Epithelial cell of esophagus (primary cell): Measurements from ENCODE around the gene DDX60.

ENCODE experiments used
- DNase-seq: peaks from one replicate; pipeline ENCODE4 v3.0.0; 2010; ENCODE audit warnings: low read depth
- H3K4me3 ChIP-seq: 2 replicates; pipeline ENCODE4 v1.5.1; 2011; ENCODE audit warnings: mild to moderate bottlenecking, low read length, control low read depth
- CTCF ChIP-seq: IDR thresholded peaks from 2 replicates; pipeline ENCODE4 v1.5.1; 2011; ENCODE audit warnings: low read depth, mild to moderate bottlenecking, low read length, control low read depth, inconsistent platforms; ENCODE audit not compliant: insufficient read depth; ENCODE audit errors: missing control alignments

The DDX60 gene

DNA sequence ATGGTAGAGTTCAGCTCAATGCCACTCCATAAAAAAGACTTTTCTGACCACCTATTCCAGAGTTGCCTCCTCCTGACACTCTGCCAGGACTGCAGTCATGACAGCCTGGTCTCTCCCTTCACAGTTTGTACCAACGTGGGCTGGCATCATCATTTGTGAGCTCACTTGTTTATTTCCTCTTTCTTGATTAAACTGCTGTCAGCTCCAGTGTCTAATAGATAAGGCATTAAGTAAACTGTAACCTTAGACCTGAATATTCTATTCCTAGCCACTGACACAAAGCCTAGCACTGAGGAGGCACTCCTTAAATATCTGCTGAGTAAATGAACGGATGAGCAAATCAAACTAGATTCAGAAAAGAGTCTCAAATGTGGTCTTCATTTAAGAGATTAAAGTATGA, 48.7 kb downstream of the DDX60 start:
- peak; percentile 6 for DNase-seq
- no peak overlapping the region for H3K4me3 ChIP-seq
- no peak for TF ChIP-seq CTCF

GRCh38 chr4:168265327-168265726, 53.2 kb downstream of the DDX60 start:
- no peak for DNase-seq
- no peak overlapping the region for H3K4me3 ChIP-seq
- no peak for TF ChIP-seq CTCF

DNA sequence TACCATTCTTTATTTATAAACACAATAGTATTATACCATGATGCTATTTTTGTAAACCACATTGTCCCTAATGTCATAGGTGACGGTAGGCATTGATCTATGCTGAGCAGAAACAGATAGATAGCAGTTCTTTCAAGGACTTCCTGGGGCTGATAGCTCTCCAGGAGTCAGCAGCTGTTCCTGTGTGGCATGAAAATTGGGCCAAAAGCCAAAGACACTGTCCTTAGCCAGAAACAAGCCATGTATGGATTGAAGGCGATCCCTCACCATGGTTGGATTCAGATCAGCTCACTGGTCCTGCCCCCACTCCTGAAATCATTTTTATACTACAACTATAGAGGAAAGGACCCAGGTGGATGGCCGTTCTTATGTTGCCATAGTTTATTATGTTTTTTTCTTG, 53.6 kb downstream of the DDX60 start:
- no peak for TF ChIP-seq CTCF
- no peak overlapping the region for H3K4me3 ChIP-seq
- DNase-seq: no peak

DNA sequence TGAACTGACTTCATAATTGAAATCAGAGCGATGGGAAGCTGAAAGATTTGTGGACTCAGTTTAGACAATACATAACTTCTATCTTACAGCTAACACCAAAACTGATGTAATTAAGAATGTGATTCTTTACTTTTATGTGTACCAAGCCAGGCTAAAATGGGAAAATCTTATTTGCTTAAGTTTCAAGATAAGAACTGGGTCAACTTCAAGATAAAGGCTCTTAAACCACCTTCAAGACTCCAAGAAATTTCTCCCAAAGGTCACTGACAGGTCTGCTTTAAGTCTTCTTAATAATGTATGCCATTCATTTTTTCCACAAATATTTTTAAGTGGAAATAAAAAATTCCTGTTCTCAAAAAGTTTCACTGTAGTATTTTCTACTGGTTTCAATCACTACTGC, 55.5 kb downstream of the DDX60 start:
- no peak overlapping the region for H3K4me3 ChIP-seq
- DNase-seq: no peak
- no peak for TF ChIP-seq CTCF

GRCh38 chr4:168259096-168259495, 59.5 kb downstream of the DDX60 start:
- TF ChIP-seq CTCF: no peak
- no peak overlapping the region for H3K4me3 ChIP-seq
- no peak for DNase-seq

- no peak for TF ChIP-seq CTCF
- no peak overlapping the region for H3K4me3 ChIP-seq
- no peak for DNase-seq
Observed at GRCh38 chr4:168257768-168258167, 60.8 kb downstream of the DDX60 start.

- no peak overlapping the region for H3K4me3 ChIP-seq
- no peak for TF ChIP-seq CTCF
- DNase-seq: no peak
Observed at GRCh38 chr4:168248176-168248710, 70.3 kb downstream of the DDX60 start.
